CD14-positive monocyte (primary cell): ENCODE measurements around the gene TMEM88. TPM values are rescaled to one million over a fixed set of nuclear protein-coding genes. Genes with fewer than 3 reads are reported as not detected.

ENCODE experiments used
- DNase-seq, 3 donors: peaks; one replicate each; pipeline ENCODE4 v3.0.0-alpha.2; 2011 to 2022
- H2AFZ ChIP-seq: 2 replicates; pipeline ENCODE4 v1.6.0; 2012; ENCODE audit warnings: mild to moderate bottlenecking, low read depth, low read length, inconsistent platforms; ENCODE audit not compliant: insufficient read depth, poor library complexity, severe bottlenecking
- H3K27ac ChIP-seq, 2 donors: 1 replicate in 1 of 2; 2 replicates in 1 of 2; pipeline ENCODE4 v1.5.1; 2012 to 2013; ENCODE audit warnings: low read length in 2 of 2, control low read depth in 1 of 2, inconsistent platforms in 1 of 2, low read depth in 1 of 2, mild to moderate bottlenecking in 1 of 2
- H3K27me3 ChIP-seq, 2 donors: one replicate each; pipeline versions ENCODE4 v1.6.0 to v1.6.1; 2011 to 2013; ENCODE audit warnings: low read length in 2 of 2; ENCODE audit not compliant: control insufficient read depth in 2 of 2, insufficient read depth in 2 of 2
- H3K36me3 ChIP-seq, 2 donors: replicated peaks in 1 of 2; 1 replicate in 1 of 2; 2 replicates in 1 of 2; pipeline versions ENCODE4 v1.5.1 to v1.6.1; 2012 to 2013; ENCODE audit warnings: low read length in 2 of 2, control low read depth in 1 of 2, inconsistent platforms in 1 of 2, mild to moderate bottlenecking in 1 of 2; ENCODE audit not compliant: insufficient read depth in 2 of 2, control insufficient read depth in 1 of 2
- H3K4me1 ChIP-seq, 2 donors: 1 replicate in 1 of 2; 2 replicates in 1 of 2; pipeline versions ENCODE4 v1.5.1 to v1.6.1; 2012 to 2013; ENCODE audit warnings: low read length in 2 of 2, control low read depth in 1 of 2, inconsistent platforms in 1 of 2, mild to moderate bottlenecking in 1 of 2, moderate library complexity in 1 of 2; ENCODE audit not compliant: insufficient read depth in 2 of 2, control insufficient read depth in 1 of 2
- H3K4me2 ChIP-seq: replicated peaks from 2 replicates; pipeline ENCODE3; 2012; ENCODE audit warnings: low read length, moderate library complexity, mild to moderate bottlenecking; ENCODE audit not compliant: poor library complexity, severe bottlenecking; ENCODE audit errors: extremely low read depth
- H3K4me3 ChIP-seq, 3 experiments: fragments of 200-600 bp in 1 of 3; sonication (generic) in 1 of 3; replicated peaks in 1 of 3; 1 replicate in 2 of 3; 2 replicates in 1 of 3; pipeline ENCODE4 v1.5.1; 2011 to 2013; ENCODE audit warnings: low read length in 3 of 3, mild to moderate bottlenecking in 3 of 3, control low read depth in 2 of 3, low read depth in 2 of 3, inconsistent platforms in 1 of 3, moderate library complexity in 1 of 3
- H3K79me2 ChIP-seq: 2 replicates; pipeline ENCODE4 v1.6.0; 2012; ENCODE audit warnings: mild to moderate bottlenecking, control low read depth, inconsistent platforms, low read length, moderate library complexity; ENCODE audit not compliant: insufficient read depth
- H3K9ac ChIP-seq: 2 replicates; pipeline ENCODE4 v1.6.0; 2017; ENCODE audit warnings: low read length, mild to moderate bottlenecking; ENCODE audit not compliant: insufficient read depth, poor library complexity, severe bottlenecking
- H3K9me3 ChIP-seq, 2 donors: replicated peaks in 1 of 2; 1 replicate in 1 of 2; 2 replicates in 1 of 2; pipeline versions ENCODE4 v1.5.1 to v1.6.1; 2012 to 2013; ENCODE audit warnings: low read length in 2 of 2, control low read depth in 1 of 2; ENCODE audit not compliant: control insufficient read depth in 1 of 2, insufficient read depth in 1 of 2
- H4K20me1 ChIP-seq: 2 replicates; pipeline ENCODE4 v1.6.0; 2012; ENCODE audit warnings: mild to moderate bottlenecking, low read length, control low read depth, moderate library complexity; ENCODE audit not compliant: insufficient read depth
- H3K27ac Mint-ChIP-seq, 7 donors: one replicate each; pipeline ENCODE4 v1.8.0; 2020; ENCODE audit warnings: mild to moderate bottlenecking in 7 of 7, mixed read lengths in 7 of 7, moderate library complexity in 6 of 7, inconsistent platforms in 2 of 7
- H3K27me3 Mint-ChIP-seq, 3 donors: one replicate each; pipeline ENCODE4 v1.8.0; 2021 to 2022; ENCODE audit warnings: low read depth in 3 of 3, mild to moderate bottlenecking in 3 of 3, mixed read lengths in 3 of 3, moderate library complexity in 3 of 3, inconsistent platforms in 1 of 3
- H3K36me3 Mint-ChIP-seq, 2 donors: one replicate each; pipeline ENCODE4 v1.8.0; 2020; ENCODE audit warnings: mixed read lengths in 2 of 2, inconsistent platforms in 1 of 2, mild to moderate bottlenecking in 1 of 2
- H3K4me1 Mint-ChIP-seq: one replicate; pipeline ENCODE4 v1.8.0; 2020; ENCODE audit warnings: mild to moderate bottlenecking, mixed read lengths
- H3K4me3 Mint-ChIP-seq, 2 donors: one replicate each; pipeline ENCODE4 v1.8.0; 2020; ENCODE audit warnings: mild to moderate bottlenecking in 2 of 2, mixed read lengths in 2 of 2, moderate library complexity in 1 of 2
- H3K9me3 Mint-ChIP-seq, 7 donors: one replicate each; pipeline ENCODE4 v1.8.0; 2020 to 2022; ENCODE audit warnings: mixed read lengths in 7 of 7, mild to moderate bottlenecking in 6 of 7, moderate library complexity in 6 of 7, inconsistent platforms in 2 of 7
- WGBS: methylation state at CpG from one replicate; pipeline ENCODE4 v1.1.5; 2013; ENCODE audit warnings: missing lambda C conversion rate; ENCODE audit not compliant: insufficient coverage; 5-methylcytosine and 5-hydroxymethylcytosine counted together
- intact Hi-C, 2 donors: fragments of 100-400 bp; cut with micrococcal nuclease; formaldehyde crosslinking; loops; one replicate each; pipeline versions ENCODE4 v1.15.0 to v1.15.1; 2023
- polyA plus RNA-seq, 3 donors: library from polyadenylated mRNA; depleted of rRNA in 1 of 3; unstranded in 2 of 3; stranded (reverse) in 1 of 3; fragments of 300-500 nt in 2 of 3; fragments of >200 nt in 1 of 3; fragmentation: Illumina TruSeq in 2 of 3; gene quantifications; 1 replicate in 2 of 3; 2 replicates in 1 of 3; pipeline ENCODE4 v1.2.3, GENCODE V29; 2012 to 2021
- TF ChIP-seq, protein P1 (sequence below): fragments of 200-600 bp; IDR thresholded peaks from one replicate; pipeline ENCODE4 v1.8.0; 2022; ENCODE audit warnings: antibody characterized with exemption, mild to moderate bottlenecking

Gene TMEM88
- polyA plus RNA-seq, 3 donors: 10.2 TPM; not detected in 2

DNA sequence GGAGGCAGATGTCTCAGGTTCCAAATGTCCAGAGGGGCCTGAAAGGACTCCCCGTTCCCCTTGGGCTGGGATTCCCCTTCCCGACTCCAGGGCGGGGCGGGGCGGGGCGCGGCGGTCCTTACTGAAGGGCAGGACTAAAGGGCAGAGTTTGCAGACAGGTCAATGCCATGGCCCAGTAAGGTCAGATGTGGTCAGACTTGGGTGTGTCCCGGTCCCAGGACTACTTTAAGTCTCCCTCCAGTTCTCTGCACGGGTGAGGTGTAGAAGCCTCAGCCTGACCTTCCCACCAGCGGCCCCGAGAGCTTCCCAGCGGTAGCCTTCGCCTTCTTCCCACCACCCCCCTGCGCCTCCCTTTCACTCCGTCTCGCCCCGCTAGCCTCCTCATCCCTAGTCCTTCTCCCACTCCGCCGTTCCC lies 20.3 kb upstream of the TMEM88 start:
- intact Hi-C loops: loop anchor here (1.0 to 10.0 kb wide), 4 partner anchors 10 to 320 kb away; partner anchors contain the start of genes NAA38 (in 1 of the 2) and PER1 (in 1 of the 2)
- H3K9me3 Mint-ChIP-seq: peaks cover 0 to 2% (median 0%) of the 10 kb centered on the region in 7 donors
- H3K27ac Mint-ChIP-seq: peak overlapping the region; percentile 97 to 100 (median 98)
- DNase-seq: peak; percentile 86 to 89 (median 89)
- under 1% methylated on average over 15 of the region's 20 CpGs for WGBS
- H2AFZ ChIP-seq: no peak overlapping the region
- H3K4me1 Mint-ChIP-seq: peaks cover 41% of the 10 kb centered on the region
- no peaks in the 10 kb centered on the region for H3K36me3 ChIP-seq
- H3K79me2 ChIP-seq: peaks cover 24% of the 10 kb centered on the region
- peak overlapping the region; percentile 95 for H3K4me2 ChIP-seq
- peak overlapping the region; percentile 91 for H3K9ac ChIP-seq
- peaks cover 4% of the 10 kb centered on the region for H4K20me1 ChIP-seq
- H3K4me3 ChIP-seq: peak overlapping the region; percentile 40 to 92 (median 72)
- H3K36me3 Mint-ChIP-seq: peaks cover 4 to 5% of the 10 kb centered on the region in 2 donors
- H3K4me3 Mint-ChIP-seq: peak overlapping the region; percentile 91 to 92
- H3K27ac ChIP-seq: peak overlapping the region; percentile 93 to 98
- peaks cover 49 to 57% of the 10 kb centered on the region in 2 donors for H3K4me1 ChIP-seq
- TF ChIP-seq, protein P1, sequence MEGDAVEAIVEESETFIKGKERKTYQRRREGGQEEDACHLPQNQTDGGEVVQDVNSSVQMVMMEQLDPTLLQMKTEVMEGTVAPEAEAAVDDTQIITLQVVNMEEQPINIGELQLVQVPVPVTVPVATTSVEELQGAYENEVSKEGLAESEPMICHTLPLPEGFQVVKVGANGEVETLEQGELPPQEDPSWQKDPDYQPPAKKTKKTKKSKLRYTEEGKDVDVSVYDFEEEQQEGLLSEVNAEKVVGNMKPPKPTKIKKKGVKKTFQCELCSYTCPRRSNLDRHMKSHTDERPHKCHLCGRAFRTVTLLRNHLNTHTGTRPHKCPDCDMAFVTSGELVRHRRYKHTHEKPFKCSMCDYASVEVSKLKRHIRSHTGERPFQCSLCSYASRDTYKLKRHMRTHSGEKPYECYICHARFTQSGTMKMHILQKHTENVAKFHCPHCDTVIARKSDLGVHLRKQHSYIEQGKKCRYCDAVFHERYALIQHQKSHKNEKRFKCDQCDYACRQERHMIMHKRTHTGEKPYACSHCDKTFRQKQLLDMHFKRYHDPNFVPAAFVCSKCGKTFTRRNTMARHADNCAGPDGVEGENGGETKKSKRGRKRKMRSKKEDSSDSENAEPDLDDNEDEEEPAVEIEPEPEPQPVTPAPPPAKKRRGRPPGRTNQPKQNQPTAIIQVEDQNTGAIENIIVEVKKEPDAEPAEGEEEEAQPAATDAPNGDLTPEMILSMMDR: no peak
- no peaks in the 10 kb centered on the region for H3K9me3 ChIP-seq
- no peaks in the 10 kb centered on the region for H3K27me3 ChIP-seq
- H3K27me3 Mint-ChIP-seq: peaks cover 11 to 12% (median 12%) of the 10 kb centered on the region in 3 donors

DNA sequence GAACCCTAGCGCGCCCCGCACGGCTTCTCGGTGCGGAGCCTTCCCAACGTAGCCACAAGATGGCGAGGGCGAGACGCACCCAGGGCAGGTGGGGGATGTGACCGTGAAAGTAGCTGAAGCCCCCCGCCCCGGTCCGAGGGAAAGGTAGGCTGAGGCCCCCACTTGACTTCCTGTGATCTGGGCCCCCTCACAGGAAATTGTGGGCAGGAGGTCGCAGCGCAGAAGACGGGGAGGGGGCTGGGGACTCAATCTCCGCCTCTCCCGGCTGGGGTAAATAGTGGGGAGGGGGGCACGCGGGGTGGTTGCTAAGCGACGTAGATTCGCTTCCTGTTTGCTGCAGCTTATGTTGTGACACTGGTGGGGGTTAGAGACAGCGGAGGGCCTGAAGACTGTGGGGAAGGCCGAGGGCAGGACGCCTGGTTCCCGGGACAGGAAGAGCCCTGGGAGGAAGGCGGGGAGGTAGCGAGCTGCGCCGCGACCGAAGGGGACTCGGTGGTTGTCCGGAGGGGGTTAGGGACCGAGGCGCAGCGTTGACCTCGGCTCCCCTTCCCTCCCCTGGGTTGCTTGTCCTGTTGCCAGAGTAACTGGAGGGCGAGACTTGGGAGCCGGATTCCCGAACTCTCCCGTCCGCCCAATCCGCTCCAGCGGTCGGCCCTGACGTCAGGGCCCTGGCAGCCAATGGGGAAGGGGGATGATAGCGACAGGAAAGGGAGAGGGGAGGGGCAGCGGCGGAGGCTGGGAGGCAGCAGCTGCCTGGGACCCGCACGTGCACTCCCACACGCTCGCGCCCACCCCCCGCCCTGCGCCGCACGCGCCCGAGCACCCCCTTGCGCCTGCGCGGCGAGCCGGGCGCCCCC lies 19.7 kb upstream of the TMEM88 start:
- Histone ChIP-seq H3K36me3 (no peaks in the 10 kb centered on the region), H3K4me2 (peak overlapping the region; percentile 95), H3K9ac (peak overlapping the region; percentile 91), H3K27me3 (no peaks in the 10 kb centered on the region), H2AFZ (no peak overlapping the region), H3K9me3 (no peaks in the 10 kb centered on the region), H3K27ac (peak overlapping the region; percentile 93 to 98), H3K79me2 (peaks cover 30% of the 10 kb centered on the region), H3K4me3 (peak overlapping the region; percentile 71 to 92 (median 72)), H4K20me1 (peaks cover 4% of the 10 kb centered on the region), H3K4me1 (peaks cover 55 to 64% of the 10 kb centered on the region in 2 donors)
- peaks cover 0 to 2% (median 0%) of the 10 kb centered on the region in 7 donors for H3K9me3 Mint-ChIP-seq
- TF ChIP-seq, protein P1: peak; percentile 84
- peak overlapping the region; percentile 97 to 100 (median 98) for H3K27ac Mint-ChIP-seq
- peaks cover 7 to 11% of the 10 kb centered on the region in 2 donors for H3K36me3 Mint-ChIP-seq
- intact Hi-C loops: loop anchor here (1.0 to 10.0 kb wide), 4 partner anchors 9 to 320 kb away; partner anchors contain the start of genes NAA38 (in 1 of the 2) and PER1 (in 1 of the 2)
- WGBS: 0% methylated on average over 41 of the region's 69 CpGs
- H3K27me3 Mint-ChIP-seq: peaks cover 11 to 12% (median 12%) of the 10 kb centered on the region in 3 donors
- peak; percentile 94 to 98 (median 97) for DNase-seq
- peaks cover 48% of the 10 kb centered on the region for H3K4me1 Mint-ChIP-seq
- H3K4me3 Mint-ChIP-seq: peak overlapping the region; percentile 92 to 94
